Endothelial cell of hepatic sinusoid (primary cell): ENCODE data around the gene ZNF341.

ENCODE experiments used
- in situ Hi-C: cut with HindIII; loops from 2 replicates; pipeline ENCODE4 v1.10.0; 2017; ENCODE audit warnings: low sequenced_read_pairs

The ZNF341 gene

GRCh38 chr20:33820362-33820761 lies 88.6 kb downstream of the ZNF341 start:
- in situ Hi-C loops = no loop called here

- in situ Hi-C loops = no loop called here
These were observed 89.6 kb downstream of the ZNF341 start for GRCh38 chr20:33821270-33821836.

GRCh38 chr20:33822423-33822822 lies 90.6 kb downstream of the ZNF341 start:
- in situ Hi-C loops = no loop called here

- in situ Hi-C loops = no loop called here
These were observed 91.2 kb downstream of the ZNF341 start for GRCh38 chr20:33822991-33823390.

GRCh38 chr20:33824852-33825251 lies 93.1 kb downstream of the ZNF341 start:
- in situ Hi-C loops = loop anchor here (5.0 kb wide), 1 partner anchor 82 kb away; no protein-coding TSS in a partner anchor

GRCh38 chr20:33825340-33826269 lies 93.8 kb downstream of the ZNF341 start:
- in situ Hi-C loops = loop anchor here (5.0 kb wide), 1 partner anchor 82 kb away; no protein-coding TSS in a partner anchor

- in situ Hi-C loops = loop anchor here (5.0 kb wide), 1 partner anchor 81 kb away; no protein-coding TSS in a partner anchor
These were observed 94.6 kb downstream of the ZNF341 start for GRCh38 chr20:33826270-33826897.

GRCh38 chr20:33827109-33827508 lies 95.3 kb downstream of the ZNF341 start:
- in situ Hi-C loops = loop anchor here (5.0 kb wide), 1 partner anchor 80 kb away; no protein-coding TSS in a partner anchor

GRCh38 chr20:33827634-33828325 lies 96.0 kb downstream of the ZNF341 start:
- in situ Hi-C loops = loop anchor here (5.0 kb wide), 1 partner anchor 80 kb away; no protein-coding TSS in a partner anchor

GRCh38 chr20:33828326-33828844 lies 96.6 kb downstream of the ZNF341 start:
- in situ Hi-C loops = loop anchor here (5.0 kb wide), 1 partner anchor 79 kb away; no protein-coding TSS in a partner anchor

- in situ Hi-C loops = loop anchor here (5.0 kb wide), 1 partner anchor 78 kb away; no protein-coding TSS in a partner anchor
These were observed 97.3 kb downstream of the ZNF341 start for GRCh38 chr20:33828967-33829560.

GRCh38 chr20:33829636-33830035 lies 97.8 kb downstream of the ZNF341 start:
- in situ Hi-C loops = loop anchor here (5.0 kb wide), 1 partner anchor 78 kb away; no protein-coding TSS in a partner anchor

- in situ Hi-C loops = no loop called here
These were observed 98.6 kb downstream of the ZNF341 start for GRCh38 chr20:33830371-33830770.

- in situ Hi-C loops = no loop called here
These were observed 100.5 kb downstream of the ZNF341 start for GRCh38 chr20:33832103-33832804.

- in situ Hi-C loops = no loop called here
These were observed 101.5 kb downstream of the ZNF341 start for GRCh38 chr20:33833333-33833732.

GRCh38 chr20:33835615-33836172 lies 103.9 kb downstream of the ZNF341 start:
- in situ Hi-C loops = no loop called here

GRCh38 chr20:33836277-33836676 lies 104.5 kb downstream of the ZNF341 start:
- in situ Hi-C loops = no loop called here

GRCh38 chr20:33837096-33837830 lies 105.5 kb downstream of the ZNF341 start:
- in situ Hi-C loops = no loop called here
